Stimulated activated CD8-positive, alpha-beta memory T cell treated with anti-CD3 and anti-CD28 coated beads, Interleukin-7, amount 100 ng/mL, for 4 hours (primary cell): ENCODE results near the gene CCDC61.

Experiments
- DNase-seq, 2 donors: peaks; one replicate each; pipeline ENCODE4 v3.0.0-alpha.2; 2020; ENCODE audit warnings: low read depth in 2 of 2

The CCDC61 gene

DNA sequence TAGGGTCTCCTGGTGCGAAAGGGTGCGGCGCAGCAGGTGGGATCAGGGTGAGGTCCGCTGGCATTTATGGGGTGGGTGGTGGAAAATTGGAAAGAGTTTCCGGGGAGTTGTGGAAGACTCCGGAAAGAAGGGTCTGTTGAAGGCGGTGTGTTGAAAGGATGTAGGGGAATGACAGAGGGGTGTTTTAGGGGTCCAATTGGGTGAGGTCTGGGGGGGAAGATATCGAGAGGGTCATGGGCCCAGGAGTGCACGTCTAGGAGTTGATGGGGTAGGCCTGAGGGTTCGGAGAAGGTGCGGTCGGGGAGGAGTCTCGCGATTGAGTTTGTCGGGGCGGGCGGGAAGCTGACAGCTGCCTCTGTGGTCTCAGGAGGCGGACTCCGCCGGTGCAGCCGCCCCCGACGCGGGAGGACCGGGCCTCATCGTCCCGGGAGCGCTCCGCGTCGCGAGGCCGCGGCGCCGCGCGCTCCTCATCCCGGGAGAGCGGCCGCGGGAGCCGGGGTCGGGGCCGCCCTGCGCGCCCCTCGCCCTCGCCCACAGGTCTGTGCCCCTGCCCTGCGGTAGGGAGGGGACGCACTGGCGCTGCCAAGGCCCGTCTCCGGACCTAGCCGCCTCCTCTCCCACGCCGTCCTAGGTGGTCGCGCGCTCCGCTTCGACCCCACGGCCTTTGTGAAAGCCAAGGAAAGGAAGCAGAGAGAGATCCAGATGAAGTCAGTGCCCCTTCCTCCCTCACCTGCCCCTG is 20.6 kb downstream of the CCDC61 start:
- DNase-seq: peak in 1 of 2 donors; percentile 45

DNA sequence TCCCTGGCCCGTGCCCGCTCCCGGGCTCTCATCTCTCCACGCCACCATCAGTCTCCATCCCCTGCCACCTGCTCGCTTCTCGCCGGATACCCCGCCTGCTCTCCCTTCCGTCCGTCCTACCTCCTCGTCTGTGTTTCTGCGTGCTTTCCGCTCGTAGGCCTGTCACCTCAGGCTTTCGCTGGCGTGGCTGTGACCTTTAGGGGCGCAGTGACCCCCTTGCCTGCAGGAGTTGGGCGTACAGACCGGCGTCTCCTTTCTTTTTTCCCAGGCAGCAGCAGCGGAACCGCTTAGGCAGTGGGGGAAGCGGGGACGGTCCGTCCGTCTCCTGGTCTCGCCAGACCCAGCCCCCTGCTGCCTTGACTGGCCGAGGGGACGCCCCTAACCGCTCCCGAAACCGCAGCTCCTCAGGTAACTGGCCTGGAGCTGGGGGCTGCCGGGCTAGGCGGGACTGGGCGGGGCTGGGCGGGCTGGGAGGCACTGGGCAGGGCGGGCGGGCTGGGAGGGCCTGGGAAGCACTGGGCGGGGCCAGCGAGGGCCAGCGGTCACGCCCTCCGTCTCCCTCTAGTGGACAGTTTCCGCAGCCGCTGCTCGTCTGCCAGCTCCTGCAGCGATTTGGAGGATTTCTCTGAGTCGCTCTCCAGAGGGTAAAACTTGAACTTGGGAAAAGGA is 21.3 kb downstream of the CCDC61 start:
- DNase-seq: peak; percentile 61 to 75

DNA sequence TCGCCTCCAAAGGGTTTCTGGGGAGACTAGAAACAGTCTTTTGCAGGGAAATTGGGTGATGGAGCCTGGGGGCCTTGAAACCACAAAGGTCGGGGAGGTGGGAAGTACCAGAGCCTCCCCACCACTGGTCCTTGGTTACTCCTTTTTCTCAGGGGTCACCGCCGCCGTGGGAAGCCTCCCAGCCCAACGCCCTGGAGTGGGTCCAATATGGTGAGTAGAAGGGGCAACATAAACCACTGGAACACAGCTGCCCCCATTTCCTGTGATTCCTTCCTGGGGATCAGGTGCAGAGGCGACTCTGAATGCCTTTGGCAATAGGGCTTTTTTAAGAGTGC is 21.8 kb downstream of the CCDC61 start:
- no peak for DNase-seq

DNA sequence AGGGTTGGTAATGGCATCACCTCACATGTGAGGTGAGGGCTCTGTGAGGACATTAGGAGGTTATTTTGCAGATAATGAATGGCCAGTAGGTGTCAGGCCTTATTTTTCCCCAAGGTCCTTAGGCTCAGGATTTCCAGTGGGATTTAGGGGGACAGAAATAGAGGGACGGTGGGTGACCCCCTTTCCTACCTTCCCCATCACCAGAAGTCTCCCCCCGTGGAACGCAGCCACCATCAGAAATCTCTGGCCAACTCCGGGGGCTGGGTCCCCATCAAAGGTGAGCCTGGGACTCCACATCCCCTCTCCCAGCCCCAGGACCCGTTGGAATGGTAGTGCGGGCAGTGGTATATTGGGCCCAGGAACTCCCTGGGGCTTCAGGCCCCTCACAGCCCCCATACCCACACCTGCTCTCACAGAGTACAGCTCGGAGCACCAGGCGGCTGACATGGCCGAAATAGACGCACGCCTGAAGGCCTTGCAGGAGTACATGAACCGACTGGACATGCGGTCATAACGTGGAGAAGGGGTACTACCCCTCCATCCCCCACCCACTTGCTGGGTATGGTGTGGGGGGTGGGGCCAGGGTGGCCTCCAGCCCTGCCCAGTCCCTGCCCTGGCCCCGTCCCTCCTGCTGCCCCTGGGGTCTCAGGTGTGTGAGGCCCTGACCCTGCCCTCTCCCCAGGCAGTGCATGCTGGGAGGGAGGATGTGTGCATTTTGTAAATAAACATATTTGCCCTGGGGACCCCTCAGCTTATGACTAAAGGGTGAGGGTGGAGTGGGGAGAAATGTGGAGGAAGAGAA is 22.8 kb downstream of the CCDC61 start:
- no peak for DNase-seq

DNA sequence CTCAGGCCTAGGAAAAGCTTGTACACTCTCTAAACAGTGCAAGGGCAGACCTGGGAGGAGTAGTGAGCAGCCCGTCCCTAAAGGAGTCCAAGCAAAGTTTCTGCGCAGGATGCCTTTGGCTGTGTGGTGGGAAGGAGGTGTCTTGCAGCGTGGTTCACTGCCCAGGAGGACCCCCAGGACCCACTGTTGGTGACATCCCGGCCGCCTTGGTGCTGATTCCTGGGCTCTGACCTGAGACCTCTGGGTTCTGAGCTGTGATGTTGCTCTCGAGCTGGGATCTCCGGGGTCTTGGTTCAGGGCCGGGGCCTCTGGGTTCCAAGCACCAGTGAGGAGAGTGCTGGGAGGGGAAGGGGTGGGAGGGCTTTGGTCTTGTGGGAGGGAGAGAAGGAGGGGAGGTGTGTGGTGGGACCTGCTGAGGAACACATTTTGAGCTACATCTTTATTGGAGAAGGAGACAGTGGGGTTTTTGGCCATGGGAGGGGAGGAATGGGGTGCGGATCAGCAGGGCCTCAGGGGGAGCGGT is 23.5 kb downstream of the CCDC61 start:
- DNase-seq: no peak

DNA sequence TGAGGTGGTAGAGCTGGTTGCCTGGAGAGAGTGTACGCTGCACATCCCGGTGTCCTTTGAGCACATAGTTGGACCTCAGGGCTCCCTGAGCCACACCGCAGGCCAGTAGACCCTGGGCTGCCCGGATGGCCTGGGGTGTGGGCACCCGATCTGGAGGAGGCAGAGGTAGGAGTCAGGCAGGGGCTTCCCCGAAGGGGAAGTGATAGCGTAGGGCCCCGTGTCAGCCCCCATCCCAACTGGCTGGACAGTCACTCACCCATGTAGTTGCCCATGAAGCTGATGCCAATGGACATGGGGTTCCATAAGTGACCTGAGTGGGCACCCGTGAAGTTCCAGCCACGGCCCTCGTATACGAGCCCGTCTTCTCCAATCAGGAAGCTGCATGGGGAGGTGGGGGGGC is 24.0 kb downstream of the CCDC61 start:
- DNase-seq: no peak

DNA sequence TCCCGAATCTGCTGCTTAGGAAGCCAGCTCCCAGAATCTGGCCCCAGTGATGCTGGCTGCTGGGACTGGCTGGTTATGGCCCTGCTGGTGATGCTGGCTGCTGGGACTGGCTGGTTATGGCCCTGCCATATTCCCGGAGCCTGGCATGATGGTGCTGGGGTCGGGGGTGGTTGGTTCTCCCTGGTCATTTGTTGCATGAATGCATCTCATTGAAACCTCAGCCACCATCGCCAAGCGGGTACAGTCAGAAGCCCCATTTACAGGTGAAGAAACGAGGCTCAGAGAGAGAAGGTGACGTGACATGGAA is 25.5 kb downstream of the CCDC61 start:
- DNase-seq: no peak

DNA sequence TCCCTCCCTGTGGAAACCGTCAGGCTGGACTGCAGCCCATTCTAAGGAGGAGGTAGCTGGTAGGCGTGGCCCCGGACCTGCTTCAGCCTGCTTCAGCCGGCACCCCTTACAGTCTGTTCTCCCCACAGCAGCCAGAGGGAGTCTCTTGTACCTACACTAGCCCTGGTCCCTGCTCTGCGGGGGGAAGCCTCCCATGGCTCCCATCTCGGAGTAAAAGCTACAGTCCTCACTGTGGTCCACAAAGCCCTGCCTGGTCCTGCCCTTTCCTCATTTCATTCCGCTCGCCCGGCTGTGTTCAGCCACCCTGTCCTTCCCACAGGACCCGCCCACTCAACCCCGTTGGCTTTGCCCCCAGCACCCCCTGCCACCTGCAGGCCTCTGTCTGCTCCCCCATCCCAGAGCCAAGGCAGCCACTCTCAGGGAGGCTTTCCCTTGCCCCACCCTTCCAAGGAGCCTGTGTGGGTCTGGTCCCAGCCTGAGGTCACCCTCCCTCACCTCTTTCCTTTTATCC is 26.3 kb downstream of the CCDC61 start:
- no peak for DNase-seq

DNA sequence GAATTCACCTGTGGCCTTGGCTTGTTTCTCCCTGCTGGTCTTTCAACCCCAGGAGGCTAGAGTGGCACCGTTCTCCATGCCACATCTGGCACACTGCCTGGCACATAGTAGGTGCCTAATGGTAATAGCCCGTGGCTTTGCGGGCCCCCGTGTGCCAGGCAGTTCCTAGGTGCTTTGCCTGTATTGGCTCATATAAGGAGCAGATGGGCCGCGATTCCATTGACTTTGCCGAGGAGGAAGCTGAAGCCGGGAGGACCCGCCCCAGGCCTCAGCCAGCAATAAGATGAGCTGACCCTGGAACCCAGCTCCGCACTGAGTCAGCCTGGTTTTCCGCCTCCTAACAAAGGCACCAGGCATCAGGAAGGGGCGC is 26.8 kb downstream of the CCDC61 start:
- no peak for DNase-seq

DNA sequence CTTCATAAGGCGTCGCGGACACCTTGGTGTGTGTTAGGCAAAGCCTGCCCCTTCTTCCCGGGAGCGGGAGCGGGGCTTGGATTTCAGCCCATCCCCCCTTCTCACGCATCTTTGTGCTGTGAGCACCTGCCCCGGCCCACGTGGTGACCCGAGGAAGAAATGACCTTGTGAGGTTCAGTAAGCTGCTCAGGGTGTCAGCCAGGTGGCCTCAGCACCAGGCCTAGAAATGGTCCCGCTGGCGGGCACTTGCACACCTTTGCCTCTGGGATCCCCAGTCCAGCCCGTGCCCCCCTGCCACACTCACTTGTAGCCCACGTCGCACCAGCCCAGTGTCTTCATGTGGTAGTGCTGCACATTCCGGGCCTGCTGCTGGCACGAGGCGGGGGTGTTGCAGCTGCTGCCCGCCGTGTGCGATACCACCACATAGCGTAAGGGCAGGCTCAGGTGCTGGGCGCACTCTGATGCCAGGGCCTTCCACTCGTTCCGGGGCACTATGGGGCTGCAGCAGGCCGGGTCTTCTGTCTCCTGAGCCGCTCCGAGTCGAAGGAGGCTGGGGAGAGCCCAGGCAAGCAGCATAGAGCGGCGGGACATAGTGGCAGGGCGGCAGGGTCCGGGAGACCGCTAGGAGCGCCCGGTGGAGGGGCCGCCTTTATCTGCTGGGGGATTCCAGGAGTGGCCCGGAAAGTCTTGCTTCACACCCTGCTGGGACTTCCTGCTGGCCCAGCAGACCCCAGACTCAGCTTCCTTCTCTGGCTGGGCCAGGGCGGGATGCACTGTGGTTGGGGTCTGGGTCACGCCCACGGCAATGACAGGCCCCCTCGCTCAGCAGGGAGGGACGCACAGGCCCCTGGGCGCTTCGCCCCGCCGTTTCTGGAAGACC is 27.4 kb downstream of the CCDC61 start, which contains the start of gene PGLYRP1:
Gene PGLYRP1, minus strand, starts transcription at position 623 of the 880 bp plus-strand sequence. Its CDS starts 32 bp downstream, at position 591.
- no peak for DNase-seq

DNA sequence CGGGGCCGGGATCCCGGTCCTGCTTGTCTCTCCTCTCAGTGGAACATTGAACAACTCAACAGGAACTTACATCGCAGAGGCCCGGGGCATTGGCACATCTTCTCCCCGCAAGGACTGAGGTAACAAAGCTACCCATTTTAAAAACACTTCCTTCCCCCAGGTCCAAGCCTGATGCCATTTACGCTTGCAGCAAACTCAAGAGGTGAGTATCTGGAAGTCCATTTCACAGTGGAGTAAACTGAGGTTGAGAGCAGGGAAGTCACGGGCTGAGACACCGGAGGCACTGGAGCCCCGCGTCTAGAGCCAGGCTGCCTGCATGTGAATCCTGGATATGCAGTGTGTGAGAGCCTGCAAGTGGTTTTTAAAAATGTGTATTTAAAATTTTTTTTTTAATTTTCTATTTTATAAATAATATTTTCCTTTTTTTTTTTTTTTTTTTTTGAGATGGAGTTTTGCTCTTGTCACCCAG is 28.1 kb downstream of the CCDC61 start:
- DNase-seq: no peak

DNA sequence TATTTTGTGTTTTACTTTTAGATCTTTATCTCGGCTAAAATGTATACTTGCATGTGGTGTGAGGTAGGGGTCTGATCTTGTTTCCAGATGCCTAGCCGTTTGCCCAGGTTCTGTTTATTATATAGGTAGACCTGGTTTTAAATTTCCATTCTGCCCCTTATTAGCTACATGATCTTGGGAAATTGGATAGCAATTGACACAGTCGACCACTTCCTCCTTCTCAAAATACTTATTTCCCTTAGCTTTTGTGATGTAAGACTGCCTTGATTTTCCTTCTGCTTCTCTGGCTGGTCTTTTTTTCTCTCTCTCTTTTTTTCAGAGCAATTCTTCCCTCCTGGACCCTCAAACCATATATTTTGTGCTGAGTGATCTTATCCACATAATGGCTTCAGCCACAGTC is 30.6 kb downstream of the CCDC61 start:
- DNase-seq: no peak

DNA sequence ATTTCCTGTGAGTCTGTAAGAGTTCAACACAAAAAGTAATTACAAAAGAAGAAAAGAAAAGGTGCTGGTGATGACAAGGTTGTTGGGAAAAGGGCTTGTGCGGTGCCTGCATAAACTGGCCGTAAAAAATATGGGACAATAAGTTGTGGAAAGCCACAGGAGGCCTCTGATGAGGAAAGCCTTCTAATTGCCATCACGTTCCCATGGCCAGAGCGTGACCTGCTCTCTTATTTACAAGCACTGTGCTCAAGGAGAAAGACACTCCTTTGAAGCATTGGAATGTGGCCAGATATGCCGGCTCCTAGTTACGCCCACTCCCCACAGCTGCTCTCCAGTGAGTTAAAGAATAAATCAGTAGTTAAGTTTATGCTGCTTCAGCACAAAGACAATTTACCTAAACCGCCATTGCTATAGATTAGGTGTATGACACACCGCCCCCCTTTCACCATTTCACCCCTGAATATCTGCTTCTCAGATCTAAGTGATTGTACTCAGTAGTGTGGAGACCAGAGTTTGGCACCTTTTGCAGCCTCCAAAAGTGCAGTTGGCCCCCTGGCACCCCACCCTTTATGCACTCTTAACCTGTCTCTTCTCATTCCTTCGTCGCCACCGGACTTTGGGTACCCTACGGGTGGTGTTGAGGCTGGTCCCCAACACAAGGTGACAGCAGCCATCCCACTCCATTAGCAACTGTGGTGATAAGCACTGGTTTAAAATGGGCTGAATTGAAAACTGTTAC is 35.7 kb downstream of the CCDC61 start:
- no peak for DNase-seq

DNA sequence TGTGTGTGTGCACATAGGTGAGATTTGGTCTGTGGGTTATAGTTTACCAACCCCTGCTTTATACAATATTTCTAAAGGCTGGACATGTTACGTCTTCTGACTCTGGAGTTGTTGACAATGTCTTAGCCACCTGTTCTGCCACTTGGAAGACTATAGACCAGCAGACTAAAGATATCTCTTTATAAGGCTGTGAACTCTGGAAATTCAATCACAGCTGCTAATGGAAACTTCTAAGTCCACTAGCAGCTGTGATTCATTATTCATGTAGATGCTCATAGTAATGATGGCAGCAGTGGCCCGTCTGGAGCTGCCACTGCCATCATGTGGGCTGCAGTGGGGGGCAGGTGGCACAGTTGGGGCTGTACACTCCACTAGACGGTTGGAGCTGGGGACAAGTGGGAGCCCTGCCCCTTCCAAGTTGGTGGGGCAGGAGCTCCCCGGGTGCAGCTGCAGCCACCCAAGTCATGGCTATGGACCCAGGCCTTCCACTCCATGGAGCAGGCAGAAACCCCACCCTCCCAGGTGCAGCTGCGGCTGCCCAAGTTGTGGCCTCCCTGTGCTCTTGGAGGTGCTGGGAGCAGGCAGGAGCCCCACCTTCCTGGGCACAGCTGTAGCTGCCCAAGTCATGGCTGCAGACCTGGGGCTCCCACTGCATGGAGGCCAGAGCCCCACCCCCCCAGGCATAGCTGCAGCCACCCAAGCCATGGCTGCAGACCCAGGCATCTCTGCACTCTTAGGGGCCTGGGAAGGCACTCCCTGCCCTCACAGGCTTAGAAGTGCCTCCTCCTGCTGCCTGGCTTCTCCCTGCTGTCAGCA is 36.7 kb downstream of the CCDC61 start:
- DNase-seq: no peak

DNA sequence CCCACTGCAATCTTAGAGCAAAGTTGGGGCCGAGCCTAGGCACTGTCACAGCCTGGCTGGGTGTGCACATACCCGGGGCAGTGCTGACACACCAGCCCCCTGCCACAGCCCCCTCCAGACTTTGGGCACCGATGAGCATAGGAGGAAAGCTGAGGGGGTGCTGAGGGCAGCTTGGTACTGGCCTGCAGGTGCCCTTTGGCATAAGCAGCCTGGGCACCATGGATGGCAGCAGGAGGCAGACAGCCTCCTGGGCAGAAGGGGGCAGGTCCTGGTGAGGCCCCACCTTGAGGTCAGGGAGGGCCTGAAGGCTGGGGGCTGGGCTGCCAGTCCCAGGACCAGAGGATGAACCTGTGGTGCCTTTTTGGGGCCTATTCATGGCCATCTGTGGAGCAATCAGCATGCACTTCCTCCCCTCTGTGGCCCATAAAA is 37.3 kb downstream of the CCDC61 start:
- DNase-seq: no peak

DNA sequence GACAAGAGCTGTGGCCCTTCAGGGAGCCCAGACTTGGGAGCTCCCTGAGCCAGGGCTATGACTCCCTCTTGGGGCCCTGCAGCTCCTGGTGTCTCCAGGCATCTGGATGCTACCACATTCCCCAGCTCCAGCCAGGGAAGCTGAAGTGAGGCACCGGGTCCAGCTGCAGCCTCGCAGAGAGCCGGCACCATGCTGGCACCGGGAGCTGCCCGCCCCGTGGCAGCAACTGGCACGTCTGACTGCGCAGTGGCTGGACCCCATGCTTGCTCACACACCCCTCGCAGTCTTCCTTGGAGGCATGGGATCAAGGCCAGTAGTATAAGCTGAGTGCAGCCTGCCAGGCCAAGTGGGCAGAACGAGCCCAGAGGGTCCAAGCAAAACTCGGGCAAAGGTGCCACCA is 38.1 kb downstream of the CCDC61 start:
- no peak for DNase-seq

DNA sequence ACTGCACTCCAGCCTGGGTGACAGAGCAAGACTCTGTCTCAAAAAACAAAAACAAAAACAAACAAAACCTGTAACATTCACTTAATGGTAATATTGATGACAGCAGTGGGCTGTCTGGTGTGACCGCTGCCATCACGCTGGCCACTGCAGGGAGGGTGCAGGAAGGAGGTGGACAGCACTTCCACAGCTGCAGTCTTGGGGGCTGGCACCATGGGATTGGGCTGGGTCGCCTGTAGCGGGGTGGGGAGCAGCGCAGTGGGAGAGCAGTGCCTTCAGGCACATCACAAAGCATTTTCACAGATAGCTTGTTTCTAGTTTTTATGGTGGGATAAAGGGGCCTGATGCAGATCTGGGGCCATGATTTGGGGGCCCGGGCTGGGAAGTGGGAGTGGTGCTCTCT is 40.3 kb downstream of the CCDC61 start:
- DNase-seq: no peak

DNA sequence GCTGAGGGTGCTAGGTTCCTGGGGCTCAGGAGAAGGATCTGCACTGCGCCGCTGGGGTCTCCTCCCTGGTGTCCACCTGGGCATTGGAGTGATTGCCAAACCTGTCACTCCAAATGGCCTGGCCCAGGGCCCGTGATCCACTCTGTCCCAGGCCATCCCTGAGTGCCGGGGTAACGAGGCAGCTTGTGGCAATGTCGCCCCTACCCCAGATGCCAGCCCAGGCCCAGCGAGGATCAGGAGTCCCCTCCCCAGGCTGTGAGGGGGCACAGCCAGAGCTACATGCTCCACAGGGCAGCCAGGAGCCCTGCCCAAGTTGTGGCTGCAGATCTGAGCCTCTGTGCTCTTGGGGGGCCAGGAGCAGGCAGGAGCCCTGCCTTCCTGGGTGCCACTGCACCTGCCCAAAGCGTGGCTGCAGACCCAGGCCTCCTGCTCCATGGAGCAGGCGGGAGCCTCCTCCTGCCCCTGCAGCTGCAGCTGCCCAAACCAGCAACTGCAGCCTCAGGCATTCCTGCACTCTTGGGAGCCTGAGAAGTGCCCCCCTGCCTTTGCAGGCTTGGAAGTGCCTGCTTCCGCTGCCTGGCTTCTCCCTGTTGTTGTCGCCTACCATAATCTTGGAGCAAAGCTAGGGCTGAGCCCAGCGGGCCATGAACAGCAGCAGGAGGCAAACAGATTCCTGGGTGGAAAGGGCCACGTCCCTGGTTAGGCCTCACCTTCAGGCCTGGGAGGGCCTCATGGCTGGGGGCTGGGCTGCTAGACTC is 40.9 kb downstream of the CCDC61 start:
- DNase-seq: no peak

DNA sequence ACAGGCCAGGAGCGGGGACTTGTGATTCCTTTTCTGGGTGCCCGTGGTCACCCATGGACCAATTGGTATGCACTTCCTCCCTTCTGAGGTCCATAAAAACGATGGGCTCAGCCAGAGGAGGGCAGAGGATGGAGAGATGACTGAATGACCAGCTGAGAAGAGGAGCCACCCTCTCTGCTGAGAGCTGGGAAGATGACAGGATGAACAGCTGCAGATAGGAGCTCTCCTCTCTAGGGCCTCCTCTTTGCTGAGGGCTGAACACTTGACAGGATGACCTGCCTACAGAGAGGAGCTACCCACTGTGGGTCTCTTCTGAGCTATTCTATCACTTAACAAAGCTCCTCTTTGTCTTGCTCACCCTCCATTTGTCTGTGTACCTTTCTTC is 41.5 kb downstream of the CCDC61 start:
- no peak for DNase-seq
